Smooth muscle cell (in vitro differentiated cells): ENCODE results near the gene RAB3GAP2. TPM values are rescaled to one million over a fixed set of nuclear protein-coding genes. Genes with fewer than 3 reads are reported as not detected.

Source experiments
- DNase-seq: peaks from one replicate; lab custom pipeline; 2025; ENCODE audit not compliant: unreplicated experiment; lab: John Stamatoyannopoulos, UW
- H2AFZ ChIP-seq: fragments of 200-600 bp; sonication (generic); 2 replicates; pipeline ENCODE4 v1.6.0; 2016; ENCODE audit warnings: antibody characterized with exemption, low read depth, mild to moderate bottlenecking
- H3F3A ChIP-seq: fragments of 200-600 bp; sonication (generic); 2 replicates; pipeline ENCODE4 v1.6.0; 2017; ENCODE audit warnings: antibody characterized with exemption, low read depth
- H3K27ac ChIP-seq: fragments of 200-600 bp; sonication (generic); 2 replicates; pipeline ENCODE4 v1.5.1; 2016; ENCODE audit warnings: low read depth, mild to moderate bottlenecking
- H3K27me3 ChIP-seq: fragments of 200-600 bp; sonication (generic); 2 replicates; pipeline ENCODE4 v1.6.1; 2016; ENCODE audit warnings: low read depth, mild to moderate bottlenecking
- H3K36me3 ChIP-seq: fragments of 200-600 bp; sonication (generic); 2 replicates; pipeline ENCODE4 v1.5.1; 2016; ENCODE audit warnings: low read depth
- H3K4me1 ChIP-seq: fragments of 200-600 bp; sonication (generic); 2 replicates; pipeline ENCODE4 v1.5.1; 2016; ENCODE audit warnings: low read depth
- H3K4me2 ChIP-seq: fragments of 200-600 bp; sonication (generic); 2 replicates; pipeline ENCODE4 v1.6.0; 2016; ENCODE audit warnings: mild to moderate bottlenecking
- H3K4me3 ChIP-seq: fragments of 200-600 bp; sonication (generic); 2 replicates; pipeline ENCODE4 v1.5.1; 2016; ENCODE audit warnings: mild to moderate bottlenecking
- H3K79me2 ChIP-seq: fragments of 200-600 bp; sonication (generic); 2 replicates; pipeline ENCODE4 v1.6.0; 2016; ENCODE audit warnings: low read depth, mild to moderate bottlenecking
- H3K9ac ChIP-seq: fragments of 200-600 bp; sonication (generic); 2 replicates; pipeline ENCODE4 v1.6.0; 2016; ENCODE audit warnings: low read depth
- H3K9me3 ChIP-seq: fragments of 200-600 bp; sonication (generic); replicated peaks from 2 replicates; pipeline ENCODE4 v1.5.1; 2016; ENCODE audit warnings: low read depth
- H4K20me1 ChIP-seq: fragments of 200-600 bp; sonication (generic); 2 replicates; pipeline ENCODE4 v1.6.0; 2016; ENCODE audit warnings: low read depth
- WGBS: methylation state at CpG from one replicate; pipeline ENCODE4 v1.1.7; 2016; ENCODE audit warnings: low lambda C conversion rate; 5-methylcytosine and 5-hydroxymethylcytosine counted together
- polyA plus RNA-seq: library from polyadenylated mRNA; unstranded; fragments of >200 nt; fragmentation: Nextera tagmentation; extraction: Ambion mirVana; gene quantifications from 2 replicates; pipeline ENCODE4 v1.2.1, GENCODE V29; 2016
- total RNA-seq: library from RNA; depleted of rRNA; stranded (reverse); fragments of >200 nt; gene quantifications from 2 replicates; pipeline ENCODE4 v1.2.3, GENCODE V29; 2014
- TF ChIP-seq, protein P1 (sequence below): fragments of 200-600 bp; sonication (generic); IDR thresholded peaks from 2 replicates; pipeline ENCODE4 v1.5.1; 2017; ENCODE audit warnings: borderline replicate concordance, mild to moderate bottlenecking, antibody characterized with exemption; ENCODE audit not compliant: insufficient read depth, poor library complexity, severe bottlenecking

RAB3GAP2 gene
- total and polyA plus RNA-seq, 2 experiments from 2014 or later: 12.9 to 33.0 TPM

DNA sequence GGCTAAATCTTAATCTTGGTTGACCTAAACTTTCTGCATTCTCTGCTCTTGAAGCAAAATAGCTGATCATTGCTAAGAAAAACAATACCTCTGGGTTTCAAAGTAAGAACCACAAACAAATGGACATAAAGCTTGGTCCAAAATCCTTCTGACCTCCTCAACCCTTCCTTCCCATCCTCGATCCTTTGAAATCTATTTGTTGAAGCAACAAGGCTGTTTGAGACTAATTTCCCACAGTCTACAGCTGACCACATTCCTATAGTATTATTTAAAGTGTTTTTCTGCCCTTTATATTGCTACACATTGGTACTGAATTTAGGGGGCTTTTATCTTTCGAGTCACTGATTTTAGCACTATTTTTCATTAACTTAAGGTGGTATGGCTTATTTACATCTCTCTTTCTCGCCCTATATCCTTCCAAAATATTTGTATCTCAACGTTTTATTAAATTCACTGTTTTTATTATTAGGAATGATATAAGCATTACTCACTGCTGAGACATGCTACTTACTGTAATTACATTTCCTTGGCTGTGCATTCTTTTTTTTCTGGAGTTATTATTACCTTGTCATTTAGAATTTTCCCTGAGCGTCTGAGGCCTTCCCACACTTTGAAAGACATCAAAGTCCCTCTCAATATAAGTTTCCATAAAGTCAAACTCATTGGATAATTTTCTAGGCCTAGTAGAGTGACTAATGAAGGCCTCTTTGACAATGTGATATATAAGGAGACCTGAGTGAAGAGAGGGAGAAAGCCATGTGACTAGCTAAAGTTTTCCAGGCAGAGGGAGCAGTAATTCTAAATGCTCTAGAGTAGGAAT lies 73.9 kb downstream of the RAB3GAP2 start:
- TF ChIP-seq, protein P1, sequence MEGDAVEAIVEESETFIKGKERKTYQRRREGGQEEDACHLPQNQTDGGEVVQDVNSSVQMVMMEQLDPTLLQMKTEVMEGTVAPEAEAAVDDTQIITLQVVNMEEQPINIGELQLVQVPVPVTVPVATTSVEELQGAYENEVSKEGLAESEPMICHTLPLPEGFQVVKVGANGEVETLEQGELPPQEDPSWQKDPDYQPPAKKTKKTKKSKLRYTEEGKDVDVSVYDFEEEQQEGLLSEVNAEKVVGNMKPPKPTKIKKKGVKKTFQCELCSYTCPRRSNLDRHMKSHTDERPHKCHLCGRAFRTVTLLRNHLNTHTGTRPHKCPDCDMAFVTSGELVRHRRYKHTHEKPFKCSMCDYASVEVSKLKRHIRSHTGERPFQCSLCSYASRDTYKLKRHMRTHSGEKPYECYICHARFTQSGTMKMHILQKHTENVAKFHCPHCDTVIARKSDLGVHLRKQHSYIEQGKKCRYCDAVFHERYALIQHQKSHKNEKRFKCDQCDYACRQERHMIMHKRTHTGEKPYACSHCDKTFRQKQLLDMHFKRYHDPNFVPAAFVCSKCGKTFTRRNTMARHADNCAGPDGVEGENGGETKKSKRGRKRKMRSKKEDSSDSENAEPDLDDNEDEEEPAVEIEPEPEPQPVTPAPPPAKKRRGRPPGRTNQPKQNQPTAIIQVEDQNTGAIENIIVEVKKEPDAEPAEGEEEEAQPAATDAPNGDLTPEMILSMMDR: no peak
- 94% methylated on average over 5 of the region's 5 CpGs for WGBS

DNA sequence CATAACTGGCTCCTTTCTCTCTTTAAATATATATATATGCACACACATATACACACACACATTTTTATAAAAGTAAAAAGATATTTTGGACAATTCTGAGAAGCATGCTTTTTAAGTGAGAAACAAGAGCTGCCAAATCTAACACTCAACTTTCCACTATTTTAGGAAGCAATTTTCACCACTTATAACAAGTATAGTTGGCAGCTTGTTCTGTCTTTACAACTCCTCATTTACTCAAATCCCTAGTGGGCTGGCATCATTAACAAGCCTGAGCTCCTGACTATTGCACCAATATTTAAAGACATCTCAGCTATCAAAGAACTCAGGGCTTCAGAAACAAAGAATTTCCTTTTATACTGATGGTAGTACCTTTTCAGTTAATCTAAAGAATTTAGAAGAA lies 76.6 kb downstream of the RAB3GAP2 start:
- Histone ChIP-seq H3K79me2 (no peaks in the 10 kb centered on the region), H4K20me1 (no peaks in the 10 kb centered on the region), H3K4me3 (no peak overlapping the region), H3K27ac (no peak overlapping the region), H3K4me2 (no peak overlapping the region), H3K9me3 (no peaks in the 10 kb centered on the region), H3K36me3 (peaks cover 38% of the 10 kb centered on the region), H3F3A (no peaks in the 10 kb centered on the region), H2AFZ (no peak overlapping the region), H3K9ac (no peak overlapping the region), H3K4me1 (no peaks in the 10 kb centered on the region), H3K27me3 (no peaks in the 10 kb centered on the region)
- TF ChIP-seq, protein P1: no peak
- no peak for DNase-seq

More for the DNA sequence above, 73.9 kb downstream of the RAB3GAP2 start:
- H3K9me3 ChIP-seq: no peaks in the 10 kb centered on the region
- no peak overlapping the region for H3K9ac ChIP-seq
- H2AFZ ChIP-seq: no peak overlapping the region
- H3K79me2 ChIP-seq: no peaks in the 10 kb centered on the region
- no peak overlapping the region for H3K4me2 ChIP-seq
- peaks cover 43% of the 10 kb centered on the region for H3K36me3 ChIP-seq
- peak overlapping the region; percentile 21 for H3K27ac ChIP-seq
- H4K20me1 ChIP-seq: no peaks in the 10 kb centered on the region
- no peaks in the 10 kb centered on the region for H3F3A ChIP-seq
- no peak overlapping the region for H3K4me3 ChIP-seq
- no peaks in the 10 kb centered on the region for H3K27me3 ChIP-seq
- no peak for DNase-seq
- no peaks in the 10 kb centered on the region for H3K4me1 ChIP-seq

DNA sequence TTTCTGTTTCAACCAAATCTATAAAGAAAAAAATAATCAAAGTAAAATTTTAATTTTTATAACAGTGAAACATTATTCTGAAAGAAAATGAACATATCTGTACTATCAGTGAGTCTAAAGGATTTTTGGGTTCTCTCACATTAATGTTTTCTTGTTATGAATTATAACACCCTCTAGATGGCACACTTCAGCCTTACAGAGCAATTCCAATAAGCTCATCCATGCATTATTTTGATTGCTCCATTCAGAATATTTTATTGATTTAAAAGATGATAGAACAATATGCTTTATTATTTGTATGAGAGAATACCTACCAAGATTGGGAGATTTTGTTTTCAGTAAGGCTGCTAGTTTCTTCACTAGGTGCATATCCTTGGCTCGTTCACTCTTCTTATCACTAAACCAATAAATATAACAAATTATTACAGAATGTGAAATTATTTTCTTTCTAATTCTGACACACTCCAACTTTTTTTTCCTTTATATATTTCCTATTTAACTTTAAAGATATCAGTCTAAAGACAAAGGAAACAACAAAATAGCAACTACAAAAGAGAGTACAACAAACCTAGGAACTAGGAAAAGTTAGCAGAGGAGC lies 82.4 kb downstream of the RAB3GAP2 start:
- Histone ChIP-seq H2AFZ (no peak overlapping the region), H3K4me3 (no peak overlapping the region), H3K36me3 (peaks cover 29% of the 10 kb centered on the region), H3K4me1 (no peaks in the 10 kb centered on the region), H3K9ac (no peak overlapping the region), H3K27me3 (no peaks in the 10 kb centered on the region), H3K4me2 (no peak overlapping the region), H3K27ac (no peak overlapping the region), H3F3A (no peaks in the 10 kb centered on the region), H3K9me3 (no peaks in the 10 kb centered on the region), H3K79me2 (no peaks in the 10 kb centered on the region), H4K20me1 (no peaks in the 10 kb centered on the region)
- no peak for DNase-seq
- TF ChIP-seq, protein P1: peak; percentile 43
- 93% methylated on average over 1 of the region's 1 CpG for WGBS
